Body of pancreas (tissue), 4 donors: ENCODE results near the gene UBR1.

Experiments
- CTCF ChIP-seq, 7 experiments: fragments of 450-650 bp in 4 of 7; fragments of 200-600 bp in 3 of 7; sonication (generic) in 3 of 7; IDR thresholded peaks; one replicate each; pipeline ENCODE4 v1.5.1; 2016 to 2019; ENCODE audit warnings: antibody characterized with exemption in 7 of 7
- POLR2A ChIP-seq, 3 donors: fragments of 450-650 bp; IDR thresholded peaks; one replicate each; pipeline ENCODE4 v1.6.1; 2016; ENCODE audit warnings: antibody characterized with exemption in 3 of 3, mild to moderate bottlenecking in 2 of 3

- TF ChIP-seq CTCF (IDR thresholded peaks at IDR 0.05) (no peak), POLR2A (IDR thresholded peaks at IDR 0.05) (no peak)
These were observed 3.7 kb downstream of the UBR1 start for GRCh38 chr15:43102187-43102586.
